ENCODE data around the gene NCOR1. TPM values are rescaled to one million over a fixed set of nuclear protein-coding genes. Genes with fewer than 3 reads are reported as not detected.

Gene NCOR1
- total RNA-seq, 1 experiment from 2014 or later, result 124 TPM

GRCh38 chr17:15999141-15999973, 216.0 kb downstream of the NCOR1 start, which contains the start of the genes TTC19 and ZSWIM7:
TTC19 (plus strand) TSS chr17:15999824; CDS start chr17:15999849, 25 bp downstream.
ZSWIM7 (minus strand) TSS chr17:15999704; CDS start chr17:15999594, 110 bp downstream.
- H3K4me1 Mint-ChIP-seq, result peaks cover 17% of the 10 kb centered on the region
- ChIA-PET CTCF (interaction anchor here (0.7 to 4.7 kb wide), 5 partner anchors 29 to 751 kb away, joined by 3 to 47 read pairs (median 4); partner anchors contain the start of gene ADORA2B), POLR2A (interaction anchor here (0.5 to 1.0 kb wide), 4 partner anchors 33 to 205 kb away, joined by 3 to 6 read pairs (median 3); partner anchors contain the start of gene ADORA2B)
- H3K4me3 Mint-ChIP-seq, result peak within 1 kb of the TSS; percentile 95
- peaks cover 10% of the 10 kb centered on the region for H3K9me3 Mint-ChIP-seq
- DNase-seq (ENCODE audit: low spot score), result peak; percentile 98
- peak within 1 kb of the TSS; percentile 97 for H3K27ac Mint-ChIP-seq
- H3K27me3 Mint-ChIP-seq (ENCODE audit: low read depth), result no peaks in the 10 kb centered on the region
- H3K36me3 Mint-ChIP-seq, result peaks cover 38% of the 10 kb centered on the region
- peak; percentile 94 for ATAC-seq
- TF ChIP-seq RELA (CRISPR knock-in tag; IDR thresholded peaks at IDR 0.05; ENCODE audit: borderline replicate concordance), result no peak; the same call in 1 of the 2 replicates
- TF ChIP-seq, protein P1, sequence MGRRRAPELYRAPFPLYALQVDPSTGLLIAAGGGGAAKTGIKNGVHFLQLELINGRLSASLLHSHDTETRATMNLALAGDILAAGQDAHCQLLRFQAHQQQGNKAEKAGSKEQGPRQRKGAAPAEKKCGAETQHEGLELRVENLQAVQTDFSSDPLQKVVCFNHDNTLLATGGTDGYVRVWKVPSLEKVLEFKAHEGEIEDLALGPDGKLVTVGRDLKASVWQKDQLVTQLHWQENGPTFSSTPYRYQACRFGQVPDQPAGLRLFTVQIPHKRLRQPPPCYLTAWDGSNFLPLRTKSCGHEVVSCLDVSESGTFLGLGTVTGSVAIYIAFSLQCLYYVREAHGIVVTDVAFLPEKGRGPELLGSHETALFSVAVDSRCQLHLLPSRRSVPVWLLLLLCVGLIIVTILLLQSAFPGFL (CRISPR knock-in tag; IDR thresholded peaks at IDR 0.05; ENCODE audit: borderline replicate concordance), result no peak
- TF ChIP-seq USF2 (CRISPR knock-in tag; IDR thresholded peaks at IDR 0.05), result peak; percentile 52; the same call in 1 of the 2 replicates
- TF ChIP-seq ATF2 (CRISPR knock-in tag; IDR thresholded peaks at IDR 0.05; ENCODE audit: borderline replicate concordance, low read depth), result no peak
- no peak for TF ChIP-seq TCF7 (CRISPR knock-in tag; IDR thresholded peaks at IDR 0.05; ENCODE audit: low read depth)
- TF ChIP-seq JUN (CRISPR knock-in tag; IDR thresholded peaks at IDR 0.05), result no peak; the same call in none of the 2 replicates
- TF ChIP-seq NR1H2 (CRISPR knock-in tag; IDR thresholded peaks at IDR 0.05), result no peak
- TF ChIP-seq, protein P2, sequence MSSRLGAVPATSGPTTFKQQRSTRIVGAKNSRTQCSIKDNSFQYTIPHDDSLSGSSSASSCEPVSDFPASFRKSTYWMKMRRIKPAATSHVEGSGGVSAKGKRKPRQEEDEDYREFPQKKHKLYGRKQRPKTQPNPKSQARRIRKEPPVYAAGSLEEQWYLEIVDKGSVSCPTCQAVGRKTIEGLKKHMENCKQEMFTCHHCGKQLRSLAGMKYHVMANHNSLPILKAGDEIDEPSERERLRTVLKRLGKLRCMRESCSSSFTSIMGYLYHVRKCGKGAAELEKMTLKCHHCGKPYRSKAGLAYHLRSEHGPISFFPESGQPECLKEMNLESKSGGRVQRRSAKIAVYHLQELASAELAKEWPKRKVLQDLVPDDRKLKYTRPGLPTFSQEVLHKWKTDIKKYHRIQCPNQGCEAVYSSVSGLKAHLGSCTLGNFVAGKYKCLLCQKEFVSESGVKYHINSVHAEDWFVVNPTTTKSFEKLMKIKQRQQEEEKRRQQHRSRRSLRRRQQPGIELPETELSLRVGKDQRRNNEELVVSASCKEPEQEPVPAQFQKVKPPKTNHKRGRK (CRISPR knock-in tag; IDR thresholded peaks at IDR 0.05; ENCODE audit: borderline replicate concordance), result no peak
- TF ChIP-seq E2F4 (CRISPR knock-in tag; IDR thresholded peaks at IDR 0.05; ENCODE audit: borderline replicate concordance, low read depth), result peak; percentile 90
- peak; percentile 72 for TF ChIP-seq NFE2L1 (CRISPR knock-in tag; IDR thresholded peaks at IDR 0.05)
- TF ChIP-seq ZNF138 (CRISPR knock-in tag; conservative IDR thresholded peaks at IDR 0.05), result no peak
- peak; percentile 67; the same call in 1 of the 2 replicates for TF ChIP-seq ZNF423 (CRISPR knock-in tag; IDR thresholded peaks at IDR 0.05)
- TF ChIP-seq ZNF396 (CRISPR knock-in tag; IDR thresholded peaks at IDR 0.05; ENCODE audit: borderline replicate concordance), result no peak
- peak; percentile 95 for TF ChIP-seq E2F5 (CRISPR knock-in tag; IDR thresholded peaks at IDR 0.05)
- peak; percentile 87 for TF ChIP-seq CREB1 (CRISPR knock-in tag; IDR thresholded peaks at IDR 0.05)
- peak; percentile 95; the same call in 1 of the 2 replicates for TF ChIP-seq AFF4 (CRISPR knock-in tag; IDR thresholded peaks at IDR 0.05; ENCODE audit: borderline replicate concordance)
- TF ChIP-seq, protein P3, sequence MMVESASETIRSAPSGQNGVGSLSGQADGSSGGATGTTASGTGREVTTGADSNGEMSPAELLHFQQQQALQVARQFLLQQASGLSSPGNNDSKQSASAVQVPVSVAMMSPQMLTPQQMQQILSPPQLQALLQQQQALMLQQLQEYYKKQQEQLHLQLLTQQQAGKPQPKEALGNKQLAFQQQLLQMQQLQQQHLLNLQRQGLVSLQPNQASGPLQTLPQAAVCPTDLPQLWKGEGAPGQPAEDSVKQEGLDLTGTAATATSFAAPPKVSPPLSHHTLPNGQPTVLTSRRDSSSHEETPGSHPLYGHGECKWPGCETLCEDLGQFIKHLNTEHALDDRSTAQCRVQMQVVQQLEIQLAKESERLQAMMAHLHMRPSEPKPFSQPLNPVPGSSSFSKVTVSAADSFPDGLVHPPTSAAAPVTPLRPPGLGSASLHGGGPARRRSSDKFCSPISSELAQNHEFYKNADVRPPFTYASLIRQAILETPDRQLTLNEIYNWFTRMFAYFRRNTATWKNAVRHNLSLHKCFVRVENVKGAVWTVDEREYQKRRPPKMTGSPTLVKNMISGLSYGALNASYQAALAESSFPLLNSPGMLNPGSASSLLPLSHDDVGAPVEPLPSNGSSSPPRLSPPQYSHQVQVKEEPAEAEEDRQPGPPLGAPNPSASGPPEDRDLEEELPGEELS (CRISPR knock-in tag; IDR thresholded peaks at IDR 0.05), result peak; percentile 96
- TF ChIP-seq CTCF (IDR thresholded peaks at IDR 0.05), result no peak

Data from WTC11 (cell line).